Measurements from ENCODE around the gene USP24.

The USP24 gene

DNA sequence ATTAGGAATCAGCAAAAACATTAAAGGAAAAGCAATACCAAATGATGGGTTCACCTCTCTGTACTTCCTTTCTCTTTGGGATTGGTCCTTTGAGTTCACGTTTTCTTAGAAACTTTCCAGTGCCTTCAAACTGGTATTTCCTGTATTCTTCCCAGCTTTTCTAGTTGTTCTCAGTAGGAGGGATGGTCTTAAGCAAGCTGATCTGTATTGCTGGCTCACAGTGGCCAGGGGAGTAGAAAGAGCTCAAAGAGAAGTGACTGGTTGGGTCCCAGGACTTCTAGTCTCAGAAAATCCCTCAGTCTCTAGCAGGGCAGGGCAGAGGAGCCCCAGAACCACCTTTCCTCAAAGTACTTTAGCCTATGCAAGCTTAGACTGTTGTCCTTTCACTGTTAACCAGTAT, 10.1 kb upstream of the USP24 start:
- TF ChIP-seq, protein P1, sequence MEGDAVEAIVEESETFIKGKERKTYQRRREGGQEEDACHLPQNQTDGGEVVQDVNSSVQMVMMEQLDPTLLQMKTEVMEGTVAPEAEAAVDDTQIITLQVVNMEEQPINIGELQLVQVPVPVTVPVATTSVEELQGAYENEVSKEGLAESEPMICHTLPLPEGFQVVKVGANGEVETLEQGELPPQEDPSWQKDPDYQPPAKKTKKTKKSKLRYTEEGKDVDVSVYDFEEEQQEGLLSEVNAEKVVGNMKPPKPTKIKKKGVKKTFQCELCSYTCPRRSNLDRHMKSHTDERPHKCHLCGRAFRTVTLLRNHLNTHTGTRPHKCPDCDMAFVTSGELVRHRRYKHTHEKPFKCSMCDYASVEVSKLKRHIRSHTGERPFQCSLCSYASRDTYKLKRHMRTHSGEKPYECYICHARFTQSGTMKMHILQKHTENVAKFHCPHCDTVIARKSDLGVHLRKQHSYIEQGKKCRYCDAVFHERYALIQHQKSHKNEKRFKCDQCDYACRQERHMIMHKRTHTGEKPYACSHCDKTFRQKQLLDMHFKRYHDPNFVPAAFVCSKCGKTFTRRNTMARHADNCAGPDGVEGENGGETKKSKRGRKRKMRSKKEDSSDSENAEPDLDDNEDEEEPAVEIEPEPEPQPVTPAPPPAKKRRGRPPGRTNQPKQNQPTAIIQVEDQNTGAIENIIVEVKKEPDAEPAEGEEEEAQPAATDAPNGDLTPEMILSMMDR (IDR thresholded peaks at IDR 0.05): no peak

DNA sequence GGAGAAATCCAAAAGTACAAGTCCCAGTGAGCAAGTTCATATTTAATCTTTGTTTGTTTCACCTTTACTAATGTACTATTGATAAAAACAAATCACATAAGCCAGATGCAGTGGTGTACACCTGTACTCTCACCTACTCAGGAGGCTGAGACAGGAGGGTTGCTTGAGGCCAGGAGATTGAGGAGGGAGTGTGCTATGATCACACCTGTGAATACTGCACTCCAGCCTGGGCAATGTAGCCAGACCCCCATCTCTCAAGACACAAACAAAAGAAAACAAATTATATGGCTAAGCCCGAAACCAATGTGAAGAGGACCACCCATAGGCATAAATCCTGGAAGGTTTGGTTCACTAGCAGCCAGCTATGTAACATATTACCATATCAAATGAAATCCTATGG, 9.6 kb upstream of the USP24 start:
- TF ChIP-seq, protein P1 (IDR thresholded peaks at IDR 0.05): no peak

DNA sequence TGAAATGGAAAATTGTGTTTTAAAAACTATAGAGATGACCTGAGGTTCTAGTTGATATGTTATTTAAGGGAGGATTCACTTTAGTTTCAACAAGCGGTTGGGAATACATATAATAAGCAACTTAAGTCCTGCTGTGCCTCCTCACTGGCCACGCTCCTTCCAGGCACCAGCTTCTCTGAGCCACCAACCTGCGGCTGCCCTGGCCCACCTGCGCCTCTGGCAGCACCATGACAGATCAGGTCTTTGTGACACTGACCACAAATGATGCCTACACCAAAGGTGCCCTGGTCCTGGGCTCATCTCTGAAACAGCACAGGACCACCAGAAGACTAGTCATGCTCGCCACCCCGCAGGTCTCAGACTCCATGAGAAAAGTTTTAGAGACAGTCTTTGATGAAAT, 7.0 kb upstream of the USP24 start:
- TF ChIP-seq, protein P1 (IDR thresholded peaks at IDR 0.05): no peak

DNA sequence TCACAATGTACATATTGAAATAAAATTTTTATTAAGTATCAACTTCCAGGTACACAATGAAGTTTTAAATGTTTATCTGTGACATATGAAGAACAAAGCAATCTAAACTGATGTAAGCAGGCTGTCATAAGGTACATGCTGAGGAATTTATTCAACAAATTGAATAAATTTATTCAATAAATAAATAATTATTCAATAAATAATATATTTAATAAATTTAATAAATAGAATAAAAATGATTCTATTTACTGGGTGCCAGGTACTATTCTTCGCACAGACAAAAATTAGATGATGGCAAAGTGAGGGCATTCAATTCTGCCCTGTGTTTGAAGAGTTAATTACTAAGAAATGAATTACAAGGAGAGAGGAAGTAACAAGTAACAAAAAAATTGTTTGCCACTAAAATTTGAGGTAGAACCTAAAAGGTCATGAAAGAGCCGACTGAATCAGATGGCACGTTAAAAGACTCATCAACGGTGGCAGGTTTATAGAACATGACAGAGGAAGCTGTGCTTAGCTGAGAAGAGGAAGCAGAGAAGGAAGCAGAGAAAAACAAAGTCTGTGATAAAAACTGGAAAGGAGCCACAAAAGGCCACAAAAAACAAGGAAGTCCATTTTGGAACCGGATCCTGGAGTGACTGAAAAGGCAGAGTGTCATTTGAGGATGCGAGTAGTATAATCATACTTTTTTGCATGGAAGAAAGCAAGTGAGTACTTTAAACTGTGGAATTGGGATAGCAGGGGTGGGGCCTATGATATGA, 2.2 kb upstream of the USP24 start:
- TF ChIP-seq, protein P1 (IDR thresholded peaks at IDR 0.05): no peak

DNA sequence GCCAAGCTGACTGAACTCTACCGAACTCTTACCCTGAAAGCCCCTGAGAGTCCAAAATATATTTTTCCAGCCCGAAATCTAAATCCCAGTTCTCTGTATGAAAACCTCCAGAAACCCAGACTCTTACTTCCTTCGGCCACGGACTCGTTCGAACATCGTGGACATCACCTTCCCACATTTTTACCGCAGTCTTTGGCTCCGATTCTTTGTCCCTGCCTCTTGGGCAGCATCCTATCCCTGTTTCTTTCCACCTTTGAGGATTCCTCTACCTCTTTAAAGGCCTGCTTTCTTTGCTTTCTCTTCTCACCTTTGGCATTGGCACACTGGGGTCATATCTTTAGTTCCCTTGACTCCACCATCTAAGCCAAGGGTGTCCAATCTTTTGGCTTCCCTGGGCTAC, 932 bp upstream of the USP24 start:
- TF ChIP-seq, protein P1 (IDR thresholded peaks at IDR 0.05): no peak

DNA sequence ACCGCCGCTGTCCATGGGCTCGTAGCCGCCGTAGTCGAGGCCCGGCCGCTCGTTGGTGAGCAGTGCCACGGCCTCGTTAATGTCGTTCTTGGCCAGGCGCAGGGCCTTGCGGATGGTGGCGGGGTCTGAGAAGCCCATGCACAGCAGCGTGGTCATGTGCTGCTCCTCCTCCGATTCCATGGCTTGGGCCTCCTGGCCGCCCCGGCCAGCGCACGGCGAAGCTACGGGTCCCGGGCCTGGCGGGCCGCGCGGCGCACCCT, 300 bp downstream of the USP24 start:
- TF ChIP-seq, protein P1 (IDR thresholded peaks at IDR 0.05): no peak

DNA sequence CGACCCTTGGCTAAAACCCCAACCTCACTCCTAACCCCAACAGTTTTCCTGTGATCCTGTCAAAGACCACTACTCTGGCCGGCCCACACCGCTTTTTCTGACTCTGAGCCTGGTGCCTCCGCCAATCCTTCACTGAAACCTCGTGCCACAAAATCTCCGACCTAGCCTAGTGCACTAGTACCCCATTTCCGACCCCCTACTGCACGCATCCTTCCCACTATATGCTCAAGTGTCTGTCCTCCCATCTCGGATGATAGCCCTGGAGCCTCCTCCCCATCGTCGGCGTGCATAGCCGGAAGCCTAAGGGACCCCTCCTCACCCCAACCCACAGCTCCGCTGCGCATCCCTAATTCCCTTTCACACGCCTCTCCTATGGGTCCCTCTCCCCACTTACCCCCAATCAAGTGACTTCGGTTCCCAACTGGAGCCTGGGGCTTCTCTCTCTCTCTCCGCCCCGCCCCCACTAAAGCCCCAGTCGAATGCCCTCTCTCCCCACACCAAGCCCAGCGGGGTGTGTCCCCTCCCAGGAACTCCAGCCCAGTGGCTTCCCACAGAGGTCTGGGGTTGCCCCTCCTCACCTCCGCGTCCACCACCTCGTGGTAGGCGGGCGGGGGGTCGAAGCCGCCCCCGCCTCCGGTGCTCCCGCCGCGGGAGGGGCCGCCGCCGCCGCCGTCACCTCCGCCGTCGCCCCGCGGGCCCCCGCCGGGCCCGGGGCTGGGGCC, 791 bp downstream of the USP24 start:
- TF ChIP-seq, protein P1 (IDR thresholded peaks at IDR 0.05): no peak

All from LNCAP (cell line).